Right lung (tissue), 5 donors: ENCODE data around the gene AFF4. TPM values are rescaled to one million over a fixed set of nuclear protein-coding genes. Genes with fewer than 3 reads are reported as not detected.
"Not testable (repeated sequence)": the region's sequence is repeated elsewhere in the genome, so short reads cannot be mapped to it uniquely, and the experiment has no call there.

Experiments used
- DNase-seq, 2 donors: peaks; one replicate each; pipeline ENCODE4 v3.0.0-alpha.2; 2013
- polyA plus RNA-seq, 5 donors: library from polyadenylated mRNA; unstranded; fragments of 120-200 nt; gene quantifications; one replicate each; pipeline versions ENCODE4 v1.2.1 to v1.2.3, GENCODE V29; 2013; ENCODE audit warnings: inconsistent platforms in 1 of 5, low replicate concordance in 1 of 5; ENCODE audit not compliant: insufficient read length in 5 of 5, insufficient read depth in 1 of 5

Gene AFF4
- polyA plus RNA-seq, 5 donors, result 39.8 to 69.9 (median 60.7) TPM

- DNase-seq, result no peak
Measured at GRCh38 chr5:132860742-132861141, 102.7 kb downstream of the AFF4 start.

DNA sequence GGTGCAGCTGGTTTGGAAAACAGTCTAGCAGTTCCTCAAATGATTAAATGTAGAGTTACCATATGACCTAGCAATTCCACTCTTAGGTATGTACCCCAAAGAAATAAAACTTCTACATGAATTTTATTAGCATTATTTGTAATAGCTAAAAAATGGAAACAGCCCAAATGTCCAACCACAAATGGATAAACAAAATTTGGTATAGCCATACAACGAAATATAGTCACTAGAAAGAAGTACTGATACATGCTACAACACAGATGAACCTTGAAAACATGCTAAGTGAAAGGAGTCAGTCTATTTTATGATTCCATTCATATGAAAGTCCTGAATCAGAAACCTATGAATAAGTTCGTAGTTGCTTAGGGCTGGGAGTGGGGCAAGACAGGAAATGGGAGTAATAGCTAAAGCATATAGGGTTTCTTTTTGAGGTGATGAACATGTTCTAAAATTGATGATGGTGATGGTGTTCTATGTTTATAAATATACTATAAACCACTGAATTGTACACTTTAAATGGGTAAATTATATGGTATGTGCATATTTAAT is 103.5 kb downstream of the AFF4 start:
- DNase-seq, result no peak

DNA sequence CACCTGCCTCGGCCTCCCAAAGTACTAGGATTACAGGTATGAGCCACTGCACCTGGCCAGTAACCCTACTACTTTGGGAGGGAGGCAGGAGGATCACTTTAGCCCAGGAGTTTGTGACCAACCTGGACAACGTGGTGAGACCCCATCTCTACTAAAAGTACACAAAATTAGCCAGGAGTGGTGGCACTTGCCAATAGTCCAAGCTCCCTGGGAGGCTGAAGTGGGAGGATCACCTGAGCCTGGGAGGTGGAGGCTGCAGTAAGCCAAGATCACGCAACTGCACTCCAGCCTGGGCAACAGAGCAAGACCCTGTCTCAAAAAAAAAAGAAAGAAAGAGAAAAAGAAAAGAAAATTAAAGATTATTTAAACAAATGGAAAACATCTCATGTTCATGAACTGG is 107.4 kb downstream of the AFF4 start:
- no peak for DNase-seq

- DNase-seq, result not testable (repeated sequence)
Measured at GRCh38 chr5:132854992-132855391, 108.4 kb downstream of the AFF4 start.

DNA sequence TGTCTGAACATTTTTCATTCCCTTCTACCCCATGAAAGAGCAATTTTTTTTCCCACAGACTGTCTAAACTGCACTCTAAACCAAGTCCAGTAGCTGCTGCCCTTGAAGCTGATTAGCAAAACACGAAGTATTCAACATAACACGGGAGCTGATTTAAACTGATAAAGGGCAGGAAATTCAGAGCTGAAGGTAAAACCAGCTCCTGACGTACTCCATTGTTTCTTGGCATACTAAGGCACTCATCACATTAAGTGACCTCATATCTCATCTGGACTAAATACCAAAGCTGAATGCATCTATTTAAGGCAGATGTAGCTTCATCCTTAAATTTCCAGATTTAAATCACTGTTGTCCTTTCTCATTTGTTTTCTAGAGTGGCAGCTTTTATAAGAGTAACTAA is 109.1 kb downstream of the AFF4 start:
- DNase-seq, result no peak

- no peak for DNase-seq
Measured at GRCh38 chr5:132853790-132854189, 109.6 kb downstream of the AFF4 start.

GRCh38 chr5:132853323-132853722 is 110.1 kb downstream of the AFF4 start:
- DNase-seq, result no peak

GRCh38 chr5:132850066-132850465 is 113.4 kb downstream of the AFF4 start:
- no peak for DNase-seq

DNA sequence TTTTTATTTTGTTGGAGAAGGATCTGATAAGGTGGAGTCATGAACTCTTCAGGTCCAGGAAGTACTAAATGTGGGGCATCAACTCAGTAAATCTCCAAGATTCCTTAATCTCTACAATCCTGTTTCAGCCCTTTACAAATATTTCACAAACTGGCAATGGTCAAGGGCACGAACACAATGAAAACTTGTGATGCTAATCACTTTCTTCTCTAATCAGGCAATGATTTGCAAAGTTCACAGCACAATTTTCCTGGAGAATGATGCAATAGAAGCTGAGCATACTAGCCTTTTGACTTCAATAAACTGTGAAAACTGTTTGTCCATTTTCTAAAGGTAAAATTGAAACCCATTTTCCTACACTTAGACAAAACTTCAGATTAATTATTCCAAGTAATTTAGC is 114.1 kb downstream of the AFF4 start:
- DNase-seq, result no peak

DNA sequence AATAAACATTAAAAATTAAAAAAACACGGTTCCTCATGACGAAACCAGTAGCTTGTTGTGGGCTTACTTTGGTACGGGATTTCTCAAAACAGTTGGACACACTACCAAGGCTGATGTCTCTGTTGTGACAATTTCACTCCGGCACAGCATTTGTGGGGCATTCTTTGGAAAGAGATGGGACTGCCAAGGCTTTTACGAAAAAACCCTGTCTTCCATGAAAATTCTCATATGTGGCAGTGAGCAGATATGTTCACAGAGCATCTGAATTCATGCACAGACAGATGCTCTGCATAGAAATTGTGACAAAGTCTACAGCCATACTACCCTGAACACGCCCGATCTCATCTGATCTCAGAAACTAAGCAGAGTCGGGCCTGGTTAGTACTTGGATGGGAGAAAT is 115.2 kb downstream of the AFF4 start:
- no peak for DNase-seq

DNA sequence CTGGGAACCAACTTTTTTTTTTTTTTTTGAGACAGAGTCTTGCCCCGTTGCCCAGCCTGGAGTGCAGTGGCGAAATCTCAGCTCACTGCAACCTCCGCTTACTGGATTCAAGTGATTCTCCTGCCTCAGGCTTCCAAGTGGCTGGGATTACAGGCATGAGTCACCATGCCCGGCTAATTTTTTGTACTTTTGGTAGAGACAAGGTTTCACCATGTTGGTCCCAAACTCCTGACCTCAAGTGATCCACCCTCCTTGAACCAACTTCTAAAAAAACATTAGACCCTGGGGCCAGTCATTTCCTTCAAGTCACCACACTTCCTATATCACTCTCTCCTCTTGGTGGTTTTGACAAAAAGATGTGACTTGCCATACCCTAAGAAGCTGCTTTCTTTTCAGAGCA is 122.1 kb downstream of the AFF4 start:
- DNase-seq, result no peak

DNA sequence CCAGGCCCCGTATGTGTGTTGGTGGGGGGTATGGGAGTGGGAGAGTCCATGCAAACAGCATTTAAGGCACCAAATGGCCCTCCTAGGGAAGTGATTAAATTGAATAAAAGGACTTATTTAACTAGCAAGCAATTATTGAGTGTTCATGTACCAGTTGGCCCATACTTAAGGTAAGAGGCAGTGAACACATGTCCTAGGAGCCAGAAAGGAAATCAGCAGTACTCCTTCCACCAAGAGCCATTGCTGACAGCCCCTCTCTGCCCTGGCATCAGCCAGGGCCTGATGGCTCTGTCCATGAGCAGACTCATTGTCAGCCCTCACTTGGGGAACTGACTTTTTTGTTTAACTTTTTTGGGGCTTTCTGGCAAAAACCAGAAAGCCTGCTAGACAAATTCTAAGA is 122.5 kb downstream of the AFF4 start:
- no peak for DNase-seq

DNA sequence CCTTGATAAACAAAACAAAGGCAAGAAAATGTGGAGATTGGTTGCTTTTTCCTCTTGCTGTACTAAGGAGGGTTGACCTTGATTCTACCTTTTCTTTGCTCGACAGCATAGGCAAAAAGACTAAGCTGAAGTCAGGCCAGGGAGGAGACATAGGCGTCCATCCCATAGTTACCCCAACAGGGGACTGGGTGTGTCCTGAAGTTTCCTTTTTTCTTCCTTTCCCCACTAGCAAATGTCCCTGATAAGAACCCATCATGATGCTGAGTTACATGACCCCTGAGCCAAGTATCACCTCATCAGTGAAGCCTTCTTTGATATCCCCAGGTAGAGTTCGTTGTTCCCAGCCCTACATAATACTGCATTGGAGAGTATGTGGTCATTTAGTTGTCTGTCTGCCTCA is 123.1 kb downstream of the AFF4 start:
- DNase-seq, result no peak

DNA sequence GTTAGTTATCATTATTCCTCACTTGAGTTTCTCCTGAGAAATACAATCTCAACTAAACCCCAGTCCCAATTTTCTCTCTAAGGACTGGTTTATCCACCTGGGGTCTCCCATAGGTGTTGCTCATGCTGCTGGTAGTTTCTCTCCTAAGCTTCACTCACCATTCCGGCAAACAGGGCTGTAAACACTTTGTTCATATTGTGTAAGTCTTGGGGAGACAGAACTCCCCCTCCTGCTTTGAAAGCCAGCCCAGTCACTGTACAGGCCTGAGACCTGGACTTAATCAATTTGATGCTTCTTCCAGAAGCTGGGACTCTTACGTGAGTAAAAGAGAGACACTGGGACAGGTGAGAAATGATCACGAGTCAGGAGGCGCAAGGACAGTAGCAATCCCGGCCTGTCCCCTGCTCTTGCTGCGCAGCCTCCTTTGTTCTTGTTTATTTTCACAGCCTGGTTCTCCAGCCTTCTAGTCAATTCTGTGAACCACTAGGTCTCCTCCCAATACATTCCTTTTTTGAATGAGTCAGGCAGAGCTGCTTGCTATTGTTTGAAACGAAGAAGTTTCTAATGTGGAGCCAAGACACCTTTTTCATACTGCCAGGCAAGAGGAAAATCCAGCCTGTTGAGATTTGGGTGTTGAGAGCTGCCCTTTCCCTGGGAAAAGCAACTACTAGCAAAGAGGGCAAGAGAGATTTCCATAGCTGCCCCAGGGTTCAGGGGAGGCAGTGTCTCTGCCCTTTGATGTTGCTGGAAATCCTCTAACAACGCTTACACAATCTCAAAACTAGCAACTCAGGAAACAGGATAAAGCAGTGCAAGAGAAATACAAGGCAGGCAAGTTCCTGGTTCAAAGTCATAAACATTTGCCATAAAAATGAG is 123.8 kb downstream of the AFF4 start:
- no peak for DNase-seq

GRCh38 chr5:132838516-132839282 is 124.7 kb downstream of the AFF4 start:
- DNase-seq, result no peak

GRCh38 chr5:132837868-132838267 is 125.6 kb downstream of the AFF4 start:
- DNase-seq, result no peak

- DNase-seq, result no peak
Measured at GRCh38 chr5:132836852-132837251, 126.6 kb downstream of the AFF4 start.

DNA sequence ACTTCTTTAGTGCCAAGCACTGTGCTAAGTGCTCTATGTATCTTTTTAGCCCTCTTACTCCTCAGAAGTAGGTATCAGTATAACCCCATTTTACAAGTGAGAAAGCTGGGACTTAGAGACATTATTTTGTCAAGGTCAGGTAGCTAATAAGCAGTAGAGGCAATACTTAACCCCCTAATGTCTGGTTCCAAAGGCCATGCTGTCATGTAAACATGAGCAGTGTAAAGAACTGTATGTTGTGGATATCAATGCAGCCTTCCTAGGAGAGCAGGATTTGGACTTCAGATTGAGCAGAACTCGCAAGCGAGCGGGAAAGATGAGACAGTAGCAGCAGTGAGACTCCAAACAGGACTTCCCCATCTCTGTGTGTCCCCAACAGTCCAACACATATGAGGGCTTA is 129.4 kb downstream of the AFF4 start:
- DNase-seq, result no peak

GRCh38 chr5:132832612-132833011 is 130.8 kb downstream of the AFF4 start:
- DNase-seq, result no peak

GRCh38 chr5:132831095-132831860 is 132.2 kb downstream of the AFF4 start:
- DNase-seq, result no peak

- no peak for DNase-seq
Measured at GRCh38 chr5:132830436-132831094, 132.9 kb downstream of the AFF4 start, which contains the start of gene SHROOM1. Gene SHROOM1, minus strand, starts transcription at chr5:132830647. Its CDS starts 4,507 bp downstream, at chr5:132826140.
